ACC112 (cell line): ENCODE results near the gene FGGY.

Experiments used
- H2AFZ ChIP-seq: fragments of 200-600 bp; sonication (generic); one replicate; pipeline ENCODE4 v1.6.0; 2017; ENCODE audit warnings: antibody characterized with exemption, low read length; ENCODE audit not compliant: unreplicated experiment
- H3K27ac ChIP-seq: fragments of 200-600 bp; sonication (generic); 2 replicates; pipeline ENCODE4 v1.5.1; 2014; ENCODE audit warnings: low read depth, mild to moderate bottlenecking, antibody characterized with exemption, low read length, moderate library complexity
- H3K27me3 ChIP-seq: fragments of 200-600 bp; sonication (generic); 2 replicates; pipeline ENCODE4 v1.6.1; 2014; ENCODE audit warnings: mild to moderate bottlenecking, antibody characterized with exemption, low read length, moderate library complexity, mixed read lengths; ENCODE audit not compliant: insufficient read depth
- H3K36me3 ChIP-seq: fragments of 200-600 bp; sonication (generic); 2 replicates; pipeline ENCODE4 v1.6.1; 2016; ENCODE audit warnings: mild to moderate bottlenecking, antibody characterized with exemption, low read length, moderate library complexity, mixed read lengths; ENCODE audit not compliant: insufficient read depth
- H3K4me1 ChIP-seq: fragments of 200-600 bp; sonication (generic); one replicate; pipeline ENCODE4 v1.6.1; 2016; ENCODE audit warnings: low read length, mixed read lengths; ENCODE audit not compliant: insufficient read depth, unreplicated experiment, control insufficient read depth
- H3K4me3 ChIP-seq: fragments of 200-600 bp; sonication (generic); 2 replicates; pipeline ENCODE4 v1.5.1; 2014; ENCODE audit warnings: mild to moderate bottlenecking, low read depth, low read length
- H3K79me2 ChIP-seq: fragments of 200-600 bp; sonication (generic); one replicate; pipeline ENCODE4 v1.6.0; 2016; ENCODE audit warnings: low read length; ENCODE audit not compliant: control insufficient read depth, unreplicated experiment, insufficient read depth

FGGY gene

DNA sequence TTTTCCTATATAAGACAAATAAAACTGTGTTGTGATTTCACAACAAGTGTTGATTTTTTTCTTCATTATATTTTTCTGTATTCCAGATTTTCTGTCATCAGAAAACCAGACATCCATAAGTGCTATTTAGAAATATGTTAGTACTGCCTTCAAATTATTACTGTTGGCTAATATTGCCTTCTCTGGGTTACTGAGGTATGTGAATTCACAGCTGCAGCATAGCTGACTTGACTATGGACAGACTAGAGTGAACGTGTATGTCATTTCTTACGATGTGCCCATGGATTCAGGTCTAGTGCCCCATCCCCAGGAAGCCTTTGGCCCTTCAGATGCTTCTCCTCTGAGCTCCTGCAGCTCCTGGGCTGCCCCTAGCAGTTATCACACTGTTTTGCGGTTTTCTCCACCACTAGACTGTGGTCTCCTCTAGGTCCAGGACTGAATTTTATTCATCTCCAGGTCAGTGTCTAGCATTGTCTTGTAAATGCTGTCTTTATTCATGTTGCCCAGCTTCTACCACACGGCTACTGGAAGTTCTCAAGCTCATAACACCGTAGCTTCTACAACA is 118.5 kb downstream of the FGGY start:
- H3K4me1 ChIP-seq, result no peaks in the 10 kb centered on the region
- H3K79me2 ChIP-seq, result no peaks in the 10 kb centered on the region

DNA sequence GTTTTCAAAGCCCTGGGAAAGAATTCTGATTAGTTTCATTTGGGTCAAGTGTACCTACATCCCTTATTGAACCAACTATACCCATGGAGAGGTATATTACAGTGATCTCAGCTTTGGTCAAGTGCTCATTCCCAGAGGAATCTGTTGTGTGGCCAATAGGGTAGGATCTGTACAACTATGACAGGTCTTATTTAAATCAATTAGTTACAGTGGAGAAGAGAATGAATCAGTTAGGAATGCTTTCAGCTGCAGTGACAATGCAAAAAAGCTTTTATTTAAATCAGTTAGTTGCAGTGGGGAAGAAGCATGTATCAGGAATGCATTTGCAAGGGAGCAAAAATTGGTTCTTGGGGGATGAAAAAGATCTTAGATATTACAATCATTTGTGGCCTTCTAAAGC is 119.0 kb downstream of the FGGY start:
- no peaks in the 10 kb centered on the region for H3K79me2 ChIP-seq
- no peak overlapping the region for H3K27ac ChIP-seq
- no peaks in the 10 kb centered on the region for H3K36me3 ChIP-seq
- H2AFZ ChIP-seq, result no peak overlapping the region
- no peaks in the 10 kb centered on the region for H3K4me1 ChIP-seq
- no peaks in the 10 kb centered on the region for H3K27me3 ChIP-seq
- H3K4me3 ChIP-seq, result no peak overlapping the region

More for the DNA sequence above, 118.5 kb downstream of the FGGY start:
- Histone ChIP-seq H3K36me3 (no peaks in the 10 kb centered on the region), H3K27me3 (no peaks in the 10 kb centered on the region), H3K4me3 (no peak overlapping the region), H3K27ac (no peak overlapping the region), H2AFZ (no peak overlapping the region)

DNA sequence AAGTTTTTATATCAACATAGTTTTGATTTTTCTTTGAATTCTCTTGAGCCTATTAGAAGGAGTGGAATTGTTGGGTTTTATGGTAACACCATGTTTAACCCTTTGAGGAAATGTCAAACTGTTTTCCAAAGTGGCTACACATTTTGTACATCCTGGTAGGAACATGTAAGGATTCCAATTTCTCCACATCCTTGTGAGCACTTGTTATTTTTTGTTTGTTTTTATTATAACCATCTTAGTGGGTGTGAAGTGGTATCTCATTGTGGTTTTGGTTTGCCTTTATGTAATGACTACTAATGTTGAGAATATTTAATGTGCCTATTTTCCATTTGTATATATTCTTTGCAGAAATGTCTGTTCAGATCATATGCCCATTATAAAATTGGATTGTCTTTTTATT is 120.5 kb downstream of the FGGY start:
- Histone ChIP-seq H2AFZ (no peak overlapping the region), H3K36me3 (no peaks in the 10 kb centered on the region), H3K79me2 (no peaks in the 10 kb centered on the region), H3K27me3 (no peaks in the 10 kb centered on the region), H3K27ac (no peak overlapping the region), H3K4me1 (no peaks in the 10 kb centered on the region), H3K4me3 (no peak overlapping the region)

DNA sequence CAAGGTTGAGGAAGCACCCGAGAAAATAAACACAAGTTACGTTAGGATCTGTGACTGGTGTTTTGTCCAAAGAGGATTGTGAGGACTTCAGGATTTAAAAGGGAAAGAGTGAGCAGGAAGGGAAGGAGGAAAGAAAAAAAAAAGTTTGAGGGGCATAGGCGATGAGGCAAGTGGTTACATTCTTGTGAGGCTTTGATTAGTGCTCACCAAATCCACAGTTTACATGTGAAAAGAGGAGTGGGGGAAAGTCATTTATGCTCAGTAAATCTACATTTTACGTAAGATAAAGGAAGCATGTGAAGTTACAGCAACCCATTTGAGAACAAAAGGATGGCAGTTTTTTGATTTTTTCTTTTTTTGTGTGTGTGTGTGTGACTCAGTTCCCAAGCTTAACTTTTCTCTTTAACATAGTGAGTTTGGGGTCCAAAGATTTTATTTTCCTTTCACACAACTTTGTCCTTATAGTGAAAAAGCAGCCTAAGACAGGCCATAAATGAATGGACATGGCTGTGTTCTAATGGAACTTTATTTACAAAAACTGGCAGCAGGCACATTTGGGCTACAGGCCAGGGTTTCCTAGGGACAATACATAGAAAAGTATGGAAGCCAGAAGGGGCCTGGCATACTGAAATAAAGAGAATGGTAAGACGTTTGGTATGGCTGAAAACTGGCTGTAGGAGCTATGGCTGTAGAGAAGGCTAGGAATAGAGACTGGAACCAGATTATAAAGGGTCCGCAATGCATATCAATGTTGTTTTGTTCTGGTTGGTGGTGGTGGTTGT is 121.7 kb downstream of the FGGY start:
- H3K36me3 ChIP-seq, result no peaks in the 10 kb centered on the region
- H3K4me3 ChIP-seq, result no peak overlapping the region
- H3K4me1 ChIP-seq, result no peaks in the 10 kb centered on the region
- H2AFZ ChIP-seq, result no peak overlapping the region
- H3K27ac ChIP-seq, result no peak overlapping the region
- no peaks in the 10 kb centered on the region for H3K27me3 ChIP-seq
- H3K79me2 ChIP-seq, result no peaks in the 10 kb centered on the region

DNA sequence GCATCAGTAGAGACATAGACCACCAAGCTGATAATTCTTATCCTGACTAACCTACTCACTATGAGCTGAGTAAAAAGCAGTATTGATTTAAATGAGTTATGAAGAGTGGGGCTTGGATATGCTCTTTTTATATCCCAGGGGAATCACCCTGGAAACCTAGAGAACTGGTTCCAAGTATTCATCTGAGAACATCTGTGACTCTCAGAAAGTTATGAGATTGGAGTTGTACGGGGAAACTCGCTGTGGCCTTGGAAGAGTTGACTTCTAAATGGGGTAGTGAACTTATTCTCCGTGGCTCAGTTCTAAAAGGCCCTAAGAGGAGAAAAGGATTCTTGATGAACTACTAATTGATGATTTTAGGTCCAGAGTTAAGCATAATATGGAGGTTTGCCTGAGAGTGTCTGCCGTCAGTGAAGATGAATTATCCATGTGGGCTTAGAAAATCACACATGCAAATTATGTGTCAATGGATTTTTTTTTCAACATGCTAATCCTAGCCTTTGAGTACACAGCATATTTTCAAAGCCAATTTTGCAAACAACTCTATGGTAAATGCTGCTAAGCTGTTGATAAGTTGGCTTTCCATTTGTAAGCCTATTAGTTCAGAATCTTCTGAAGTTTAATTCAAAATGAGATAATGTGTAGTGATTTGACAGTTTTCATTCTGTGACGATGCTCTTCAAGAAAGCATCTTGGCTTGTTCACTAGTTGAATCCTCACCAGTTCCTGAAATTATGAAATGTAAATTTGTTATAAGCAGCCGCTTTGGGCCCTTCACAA is 122.7 kb downstream of the FGGY start:
- Histone ChIP-seq H2AFZ (no peak overlapping the region), H3K79me2 (no peaks in the 10 kb centered on the region), H3K27ac (no peak overlapping the region), H3K36me3 (no peaks in the 10 kb centered on the region), H3K27me3 (no peaks in the 10 kb centered on the region), H3K4me3 (no peak overlapping the region), H3K4me1 (no peaks in the 10 kb centered on the region)

DNA sequence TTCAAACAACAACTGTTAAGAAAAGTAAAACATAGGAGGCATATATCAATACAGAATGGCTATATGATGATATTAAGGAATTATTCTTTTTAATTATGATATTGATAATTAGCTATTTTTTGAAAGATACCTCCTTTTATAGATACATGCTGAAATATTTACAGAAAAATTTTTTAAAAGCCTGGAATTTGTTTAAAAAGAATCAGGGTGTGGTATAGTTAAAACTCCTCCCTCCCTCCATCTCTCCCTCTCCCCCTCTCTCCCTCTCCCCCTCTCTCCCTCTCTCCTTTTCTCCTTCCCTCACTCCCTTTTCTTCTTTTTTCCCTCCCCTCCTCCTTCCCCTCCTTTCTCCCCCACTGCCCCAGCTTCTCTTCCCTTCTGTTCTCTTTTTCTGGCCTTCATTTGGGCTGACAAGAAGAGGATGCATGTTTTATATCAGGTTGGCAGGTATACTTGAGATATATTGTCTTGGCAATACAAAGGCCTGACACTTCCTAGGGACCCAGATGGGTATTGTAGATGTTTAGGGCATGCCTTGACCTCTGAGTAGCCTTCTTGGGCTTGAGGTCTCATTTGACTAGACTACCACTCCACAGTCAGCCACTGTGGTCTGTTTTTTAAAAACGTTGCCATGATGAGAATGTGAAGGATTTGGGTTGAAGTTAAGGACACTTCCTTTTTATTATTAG is 124.5 kb downstream of the FGGY start:
- Histone ChIP-seq H3K4me3 (no peak overlapping the region), H2AFZ (no peak overlapping the region), H3K4me1 (no peaks in the 10 kb centered on the region), H3K27ac (no peak overlapping the region), H3K79me2 (no peaks in the 10 kb centered on the region), H3K27me3 (no peaks in the 10 kb centered on the region), H3K36me3 (no peaks in the 10 kb centered on the region)

GRCh38 chr1:59422921-59423575 is 126.2 kb downstream of the FGGY start:
- Histone ChIP-seq H3K4me3 (no peak overlapping the region), H3K27ac (no peak overlapping the region), H3K4me1 (no peaks in the 10 kb centered on the region), H3K36me3 (no peaks in the 10 kb centered on the region), H3K27me3 (no peaks in the 10 kb centered on the region), H2AFZ (no peak overlapping the region), H3K79me2 (no peaks in the 10 kb centered on the region)

GRCh38 chr1:59427155-59427554 is 130.3 kb downstream of the FGGY start:
- Histone ChIP-seq H2AFZ (no peak overlapping the region), H3K36me3 (no peaks in the 10 kb centered on the region), H3K4me1 (peaks cover 9% of the 10 kb centered on the region), H3K27ac (no peak overlapping the region), H3K79me2 (no peaks in the 10 kb centered on the region), H3K27me3 (no peaks in the 10 kb centered on the region), H3K4me3 (no peak overlapping the region)

DNA sequence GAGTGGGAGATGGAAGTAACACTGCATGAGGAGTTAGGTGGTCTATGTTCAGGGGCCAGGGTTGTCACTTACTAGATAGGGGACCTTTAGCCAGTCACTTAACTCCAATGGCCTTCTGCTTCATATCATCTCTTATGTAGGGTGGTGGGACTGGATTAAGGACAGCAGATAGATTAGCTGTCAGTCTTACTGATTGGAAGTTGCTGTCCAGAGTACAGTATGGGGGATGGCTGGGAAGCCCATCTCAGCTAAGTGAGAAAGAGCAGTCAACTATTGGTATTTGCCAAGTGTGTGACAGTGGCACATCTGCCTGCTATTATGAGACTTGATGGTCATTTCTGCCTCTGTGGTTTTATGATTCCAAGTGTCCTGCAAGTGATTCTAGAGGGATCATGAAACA is 130.9 kb downstream of the FGGY start:
- Histone ChIP-seq H3K4me1 (peaks cover 11% of the 10 kb centered on the region), H2AFZ (no peak overlapping the region), H3K36me3 (no peaks in the 10 kb centered on the region), H3K27me3 (no peaks in the 10 kb centered on the region), H3K79me2 (no peaks in the 10 kb centered on the region), H3K4me3 (no peak overlapping the region), H3K27ac (no peak overlapping the region)

DNA sequence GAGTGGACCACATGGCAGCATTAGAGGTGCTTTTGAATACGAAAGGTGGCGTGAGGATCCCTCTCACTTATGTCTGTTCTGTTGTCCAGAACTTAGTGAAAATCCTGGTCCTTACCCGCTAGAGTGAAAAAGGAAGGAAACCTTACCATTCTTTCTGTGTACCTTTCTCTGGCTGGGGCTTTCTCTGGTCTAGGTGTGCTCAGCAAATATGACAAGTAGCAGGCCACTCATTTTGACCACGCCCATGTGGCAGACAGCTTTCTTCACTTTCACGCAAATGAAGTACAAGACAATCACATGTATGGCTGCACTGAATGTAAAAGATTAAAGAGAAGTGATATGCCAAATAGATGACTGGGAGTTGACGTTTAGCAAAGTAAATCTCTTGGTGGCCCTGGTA is 131.9 kb downstream of the FGGY start:
- H3K4me1 ChIP-seq, result peaks cover 18% of the 10 kb centered on the region

More for the DNA sequence above, 131.9 kb downstream of the FGGY start:
- H3K27me3 ChIP-seq, result no peaks in the 10 kb centered on the region
- no peaks in the 10 kb centered on the region for H3K79me2 ChIP-seq
- no peak overlapping the region for H3K4me3 ChIP-seq
- H3K27ac ChIP-seq, result no peak overlapping the region
- no peaks in the 10 kb centered on the region for H3K36me3 ChIP-seq
- H2AFZ ChIP-seq, result no peak overlapping the region
